Measurements from ENCODE around the gene PPP6R3. TPM values are rescaled to one million over a fixed set of nuclear protein-coding genes. Genes with fewer than 3 reads are reported as not detected.

The PPP6R3 gene
- total RNA-seq, 1 experiment from 2014 or later, result 138 TPM

DNA sequence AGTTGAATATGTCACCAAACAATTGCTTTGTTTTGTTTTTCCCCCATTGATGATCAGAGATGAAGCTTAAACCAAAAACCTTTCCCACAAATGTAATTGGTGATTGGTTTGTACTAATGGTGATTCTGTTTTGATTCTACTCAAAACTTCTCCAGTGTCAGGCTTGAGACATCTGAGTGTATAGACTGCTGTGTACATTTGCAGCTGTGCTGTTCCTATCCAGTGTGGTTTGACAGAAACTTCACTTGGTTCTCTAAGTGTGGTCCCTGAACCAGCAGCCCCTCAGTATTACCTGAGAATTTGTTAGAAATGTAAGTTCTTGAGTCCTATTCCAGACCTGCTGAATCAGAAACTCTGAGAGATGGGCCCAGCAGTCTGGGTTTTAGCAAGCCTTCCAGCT lies 84.8 kb downstream of the PPP6R3 start:
- Histone ChIP-seq H3K4me1 (ENCODE audit: insufficient read depth, low read length) (peaks cover 9% of the 10 kb centered on the region; the same call in 1 of the 2 replicates), H3K14ac (ENCODE audit: insufficient read depth, low read length) (no peak overlapping the region), H2AK5ac (ENCODE audit: insufficient read length, low read length) (no peak overlapping the region), H3K23me2 (ENCODE audit: insufficient read length, low read depth, low read length, poor library complexity, severe bottlenecking) (no peaks in the 10 kb centered on the region), H3K79me2 (ENCODE audit: insufficient read depth, low read length) (peaks cover 8% of the 10 kb centered on the region; the same call in 1 of the 2 replicates), H3K23ac (ENCODE audit: insufficient read length, low read depth, low read length) (no peak overlapping the region), H2BK5ac (ENCODE audit: insufficient read length, low read length) (no peak overlapping the region), H3K27ac (ENCODE audit: insufficient read length, low read depth, low read length) (no peak overlapping the region), H3T11ph (ENCODE audit: low read length) (no peak overlapping the region), H3K4me2 (ENCODE audit: insufficient read depth, insufficient read length, low read length) (no peak overlapping the region), H2BK20ac (ENCODE audit: low read depth, low read length, poor library complexity, severe bottlenecking) (no peak overlapping the region), H3K79me1 (ENCODE audit: insufficient read depth, low read depth, low read length, poor library complexity, severe bottlenecking) (peaks cover 15% of the 10 kb centered on the region), H3K9ac (ENCODE audit: extremely low read depth, insufficient read length, low read length) (no peak overlapping the region), H4K20me1 (ENCODE audit: control insufficient read depth, insufficient read depth, insufficient read length) (peaks cover 2% of the 10 kb centered on the region), H2BK12ac (ENCODE audit: insufficient read length, low read depth, low read length) (no peak overlapping the region), H2AFZ (ENCODE audit: low read length) (no peak overlapping the region), H3K56ac (ENCODE audit: insufficient read length, low read depth, low read length) (no peak overlapping the region), H4K8ac (replicated peaks; ENCODE audit: insufficient read length, low read depth, low read length) (no peak overlapping the region), H4K91ac (ENCODE audit: insufficient read length, low read depth, low read length) (no peak overlapping the region), H3K4ac (ENCODE audit: low read depth, low read length) (no peak overlapping the region), H4K5ac (ENCODE audit: insufficient read length, low read depth, low read length) (no peak overlapping the region), H3K18ac (ENCODE audit: insufficient read length, low read depth, low read length) (no peak overlapping the region), H3K27me3 (ENCODE audit: insufficient read depth, low read length) (no peaks in the 10 kb centered on the region), H2BK120ac (ENCODE audit: low read depth, low read length, poor library complexity, severe bottlenecking) (no peak overlapping the region), H3K9me3 (ENCODE audit: control insufficient read depth, low read depth, low read length) (no peaks in the 10 kb centered on the region), H2BK15ac (ENCODE audit: low read depth, low read length) (no peak overlapping the region)
- H3K9me3 Mint-ChIP-seq, result peaks cover 0 to 4% of the 10 kb centered on the region in 2 experiments; a peak in 2 of 5 replicates
- TF ChIP-seq, protein P1, sequence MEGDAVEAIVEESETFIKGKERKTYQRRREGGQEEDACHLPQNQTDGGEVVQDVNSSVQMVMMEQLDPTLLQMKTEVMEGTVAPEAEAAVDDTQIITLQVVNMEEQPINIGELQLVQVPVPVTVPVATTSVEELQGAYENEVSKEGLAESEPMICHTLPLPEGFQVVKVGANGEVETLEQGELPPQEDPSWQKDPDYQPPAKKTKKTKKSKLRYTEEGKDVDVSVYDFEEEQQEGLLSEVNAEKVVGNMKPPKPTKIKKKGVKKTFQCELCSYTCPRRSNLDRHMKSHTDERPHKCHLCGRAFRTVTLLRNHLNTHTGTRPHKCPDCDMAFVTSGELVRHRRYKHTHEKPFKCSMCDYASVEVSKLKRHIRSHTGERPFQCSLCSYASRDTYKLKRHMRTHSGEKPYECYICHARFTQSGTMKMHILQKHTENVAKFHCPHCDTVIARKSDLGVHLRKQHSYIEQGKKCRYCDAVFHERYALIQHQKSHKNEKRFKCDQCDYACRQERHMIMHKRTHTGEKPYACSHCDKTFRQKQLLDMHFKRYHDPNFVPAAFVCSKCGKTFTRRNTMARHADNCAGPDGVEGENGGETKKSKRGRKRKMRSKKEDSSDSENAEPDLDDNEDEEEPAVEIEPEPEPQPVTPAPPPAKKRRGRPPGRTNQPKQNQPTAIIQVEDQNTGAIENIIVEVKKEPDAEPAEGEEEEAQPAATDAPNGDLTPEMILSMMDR (conservative IDR thresholded peaks at IDR 0.05), result no peak
- H3K27ac Mint-ChIP-seq, result no peak overlapping the region
- peaks cover 37 to 53% of the 10 kb centered on the region in 2 experiments for H3K4me1 Mint-ChIP-seq
- no peak overlapping the region for H3K4me3 Mint-ChIP-seq
- DNase-seq, result no peak
- H3K27me3 Mint-ChIP-seq (ENCODE audit: low read depth), result no peaks in the 10 kb centered on the region
- H3K36me3 Mint-ChIP-seq (ENCODE audit: insufficient read depth in 1 of 3, low read depth in 3 of 3), result peaks cover 29 to 82% (median 74%) of the 10 kb centered on the region in 3 experiments

All from H9 (cell line).